HepG2 (cell line): Measurements from ENCODE around the gene MSMP. TPM values are rescaled to one million over a fixed set of nuclear protein-coding genes. Genes with fewer than 3 reads are reported as not detected.
A peak's percentile ranks its signal among the peaks of the same experiment; 100 is the strongest.

Experiments
- CERS6 ChIP-seq: sonication (generic); formaldehyde crosslinking; IDR thresholded peaks from 2 replicates; pipeline ENCODE4 v1.5.0; 2020; ENCODE audit warnings: missing genetic modification reagents
- CREM ChIP-seq, 2 experiments: sonication (generic) in 1 of 2; formaldehyde crosslinking in 1 of 2; IDR thresholded peaks; 2 replicates each; pipeline versions ENCODE4 v1.4.0 to v1.6.1; 2016 to 2020; ENCODE audit warnings: antibody characterized with exemption in 1 of 2, mild to moderate bottlenecking in 1 of 2, missing genetic modification reagents in 1 of 2
- HDAC2 ChIP-seq: sonication (generic); formaldehyde crosslinking; IDR thresholded peaks from 2 replicates; pipeline ENCODE4 v1.4.0; 2020; ENCODE audit warnings: missing genetic modification reagents
- KDM5A ChIP-seq: fragments of 200-600 bp; sonication (generic); IDR thresholded peaks from 2 replicates; pipeline ENCODE4 v1.7.0; 2018; ENCODE audit warnings: antibody characterized with exemption, mild to moderate bottlenecking, low read length, borderline replicate concordance
- MNT ChIP-seq: fragments of 450-650 bp; IDR thresholded peaks from 2 replicates; pipeline ENCODE4 v1.6.1; 2016
- MTA1 ChIP-seq: sonication (generic); formaldehyde crosslinking; IDR thresholded peaks from 2 replicates; pipeline ENCODE4 v1.4.0; 2020; ENCODE audit warnings: missing genetic modification reagents, mild to moderate bottlenecking, borderline replicate concordance
- NFE2 ChIP-seq: sonication (generic); formaldehyde crosslinking; IDR thresholded peaks from 2 replicates; pipeline ENCODE4 v1.4.0; 2020; ENCODE audit warnings: missing genetic modification reagents
- NFKBIZ ChIP-seq: IDR thresholded peaks from 2 replicates; pipeline ENCODE4 v1.6.1; 2018; ENCODE audit warnings: missing genetic modification reagents, missing compliant biosample characterization
- NFYC ChIP-seq: IDR thresholded peaks from 2 replicates; pipeline ENCODE4 v1.6.1; 2016; ENCODE audit warnings: missing genetic modification reagents, missing compliant biosample characterization
- RAD51 ChIP-seq: fragments of 450-650 bp; IDR thresholded peaks from 2 replicates; pipeline ENCODE4 v1.6.1; 2016; ENCODE audit warnings: borderline replicate concordance
- ZBTB21 ChIP-seq: sonication (generic); formaldehyde crosslinking; IDR thresholded peaks from 2 replicates; pipeline ENCODE4 v1.4.0; 2020; ENCODE audit warnings: missing genetic modification reagents
- ZBTB7B ChIP-seq: sonication (generic); formaldehyde crosslinking; IDR thresholded peaks from 2 replicates; pipeline ENCODE4 v1.4.0; 2020; ENCODE audit warnings: missing genetic modification reagents
- ZNF256 ChIP-seq: sonication (generic); formaldehyde crosslinking; conservative IDR thresholded peaks from 2 replicates; pipeline ENCODE4 v1.4.0; 2020; ENCODE audit warnings: missing genetic modification reagents
- ZNF646 ChIP-seq: sonication (generic); formaldehyde crosslinking; IDR thresholded peaks from 2 replicates; pipeline ENCODE4 v1.9.0; 2021; ENCODE audit warnings: mild to moderate bottlenecking, missing genetic modification reagents
- ZNF770 ChIP-seq: sonication (generic); formaldehyde crosslinking; IDR thresholded peaks from 2 replicates; pipeline ENCODE4 v1.5.0; 2020; ENCODE audit warnings: mild to moderate bottlenecking, missing genetic modification reagents
- ZNF782 ChIP-seq: sonication (generic); formaldehyde crosslinking; IDR thresholded peaks from 2 replicates; pipeline ENCODE4 v1.4.0; 2020; ENCODE audit warnings: missing genetic modification reagents, mild to moderate bottlenecking, borderline replicate concordance
- ZNF790 ChIP-seq: sonication (generic); formaldehyde crosslinking; IDR thresholded peaks from 2 replicates; pipeline ENCODE4 v1.8.0; 2022; ENCODE audit warnings: missing genetic modification reagents, mild to moderate bottlenecking, borderline replicate concordance
- polyA plus RNA-seq, 8 experiments: library from polyadenylated mRNA; depleted of rRNA in 3 of 8; stranded (reverse) in 7 of 8; unstranded in 1 of 8; fragments of >200 nt; fragmentation: Illumina TruSeq in 4 of 8; extraction: Trizol in 4 of 8; gene quantifications; 2 replicates each; pipeline versions ENCODE4 v1.2.1 to v1.2.3, GENCODE V29; 2011 to 2016; ENCODE audit warnings: low read depth in 4 of 8, missing spikeins in 1 of 8, mixed read lengths in 1 of 8; ENCODE audit not compliant: insufficient read depth in 1 of 8
- total RNA-seq, 5 experiments: library from RNA; depleted of rRNA; stranded (reverse); fragments of >200 nt; fragmentation: Illumina TruSeq; extraction: Trizol; gene quantifications; 2 replicates each; pipeline ENCODE4 v1.2.3, GENCODE V29; 2016; ENCODE audit warnings: low read depth in 1 of 5

Gene MSMP
- total and polyA plus RNA-seq, 2 of the 13 experiments (the other 11 are each of a cell fraction or from before 2014, with no cell fraction given): 0.24 to 0.46 TPM

- TF ChIP-seq ZNF646 (CRISPR knock-in tag) (no peak), KDM5A (no peak), ZNF256 (CRISPR knock-in tag) (no peak; the same call in 1 of the 2 replicates), RAD51 (no peak), ZBTB21 (no peak), NFKBIZ (CRISPR knock-in tag) (peak; percentile 44; the same call in 1 of the 2 replicates), CREM (IDR thresholded peaks at IDR 0.05) (no peak), CREM (CRISPR knock-in tag; IDR thresholded peaks at IDR 0.05) (no peak), HDAC2 (CRISPR knock-in tag) (peak; percentile 10; the same call in 1 of the 2 replicates), NFYC (no peak), NFE2 (CRISPR knock-in tag) (no peak), ZBTB7B (peak; percentile 85), MNT (no peak), ZNF770 (no peak), ZNF790 (CRISPR knock-in tag) (peak; percentile 39; the same call in 1 of the 2 replicates), ZNF782 (CRISPR knock-in tag) (no peak; the same call in 1 of the 2 replicates), CERS6 (CRISPR knock-in tag) (no peak), MTA1 (peak; percentile 54; the same call in 1 of the 2 replicates)
These were observed 2.5 kb upstream of the MSMP start (continued) for GRCh38 chr9:35756275-35757225.
